GM06990 (cell line): ENCODE data around the gene TMEM100.

Experiments used
- DNase-seq: peaks from one replicate; pipeline ENCODE4 v3.0.0-alpha.2; 2011; ENCODE audit not compliant: insufficient read length; ENCODE audit errors: extremely low read depth
- H3K27me3 ChIP-seq: replicated peaks from 2 replicates; pipeline ENCODE4 v1.6.0; 2011; ENCODE audit warnings: low read length; ENCODE audit not compliant: control insufficient read depth, insufficient read depth
- H3K36me3 ChIP-seq: 2 replicates; pipeline ENCODE4 v1.5.1; 2011; ENCODE audit warnings: low read length; ENCODE audit not compliant: control insufficient read depth, insufficient read depth
- H3K4me3 ChIP-seq: replicated peaks from 2 replicates; pipeline ENCODE4 v1.5.1; 2011; ENCODE audit warnings: low read depth, mild to moderate bottlenecking, control low read depth, low read length
- CTCF ChIP-seq: IDR thresholded peaks from 2 replicates; pipeline ENCODE4 v1.5.1; 2011; ENCODE audit warnings: low read length, control low read depth, mild to moderate bottlenecking, inconsistent platforms; ENCODE audit not compliant: insufficient read depth, poor library complexity, severe bottlenecking

TMEM100 gene

GRCh38 chr17:55710410-55710809 is 12.3 kb downstream of the TMEM100 start:
- DNase-seq: no peak
- no peak for TF ChIP-seq CTCF
- Histone ChIP-seq H3K36me3 (no peaks in the 10 kb centered on the region), H3K4me3 (no peak overlapping the region), H3K27me3 (no peaks in the 10 kb centered on the region)

- H3K27me3 ChIP-seq: no peaks in the 10 kb centered on the region
- TF ChIP-seq CTCF: no peak
- H3K4me3 ChIP-seq: no peak overlapping the region
Measured at GRCh38 chr17:55709984-55710383, 12.7 kb downstream of the TMEM100 start.

GRCh38 chr17:55709440-55709839 is 13.2 kb downstream of the TMEM100 start:
- DNase-seq: no peak
- no peak overlapping the region for H3K4me3 ChIP-seq
- no peaks in the 10 kb centered on the region for H3K27me3 ChIP-seq
- TF ChIP-seq CTCF: no peak
- no peaks in the 10 kb centered on the region for H3K36me3 ChIP-seq

More at GRCh38 chr17:55709984-55710383, 12.7 kb downstream of the TMEM100 start:
- no peaks in the 10 kb centered on the region for H3K36me3 ChIP-seq
- no peak for DNase-seq

- TF ChIP-seq CTCF: no peak
- H3K36me3 ChIP-seq: no peaks in the 10 kb centered on the region
- H3K4me3 ChIP-seq: no peak overlapping the region
- H3K27me3 ChIP-seq: no peaks in the 10 kb centered on the region
- no peak for DNase-seq
Measured at GRCh38 chr17:55708175-55708974, 14.3 kb downstream of the TMEM100 start.

- DNase-seq: no peak
- Histone ChIP-seq H3K4me3 (no peak overlapping the region), H3K36me3 (no peaks in the 10 kb centered on the region), H3K27me3 (no peaks in the 10 kb centered on the region)
- no peak for TF ChIP-seq CTCF
Measured at GRCh38 chr17:55706808-55707773, 15.6 kb downstream of the TMEM100 start.
